Heart left ventricle (tissue), 16 donors: ENCODE results near the gene POLR1G. TPM values are rescaled to one million over a fixed set of nuclear protein-coding genes. Genes with fewer than 3 reads are reported as not detected.
"Not testable (repeated sequence)": the region's sequence is repeated elsewhere in the genome, so short reads cannot be mapped to it uniquely, and the experiment has no call there.

ENCODE experiments used
- ATAC-seq, 4 donors: fragments of 200-7000 bp; cut with Tn5 transposase; one replicate each; pipeline ENCODE4 v1.9.1; 2020 to 2022; ENCODE audit warnings: moderate library complexity in 4 of 4, mild to moderate bottlenecking in 3 of 4, moderate number of reproducible peaks in 1 of 4
- DNase-seq, 5 donors: peaks; one replicate each; pipeline ENCODE4 v3.0.0-alpha.2; 2020
- H3K27ac ChIP-seq, 12 donors: fragments of 200-600 bp; sonication (generic) in 4 of 12; one replicate each; pipeline versions ENCODE4 v1.5.0 to v1.8.0; 2016 to 2022; ENCODE audit warnings: mild to moderate bottlenecking in 2 of 12
- H3K27me3 ChIP-seq, 9 donors: fragments of 200-600 bp; sonication (generic) in 2 of 9; one replicate each; pipeline versions ENCODE4 v1.5.1 to v1.8.0; 2016 to 2022; ENCODE audit warnings: mild to moderate bottlenecking in 3 of 9
- H3K36me3 ChIP-seq, 9 donors: fragments of 200-600 bp; sonication (generic) in 2 of 9; one replicate each; pipeline versions ENCODE4 v1.5.0 to v1.8.0; 2018 to 2022; ENCODE audit warnings: mild to moderate bottlenecking in 2 of 9
- H3K4me1 ChIP-seq, 12 donors: fragments of 200-600 bp; sonication (generic) in 4 of 12; one replicate each; pipeline versions ENCODE4 v1.5.0 to v1.8.0; 2016 to 2022; ENCODE audit warnings: mild to moderate bottlenecking in 3 of 12
- H3K4me3 ChIP-seq, 12 donors: fragments of 200-600 bp; sonication (generic) in 4 of 12; one replicate each; pipeline versions ENCODE4 v1.5.0 to v1.8.0; 2017 to 2022; ENCODE audit warnings: mild to moderate bottlenecking in 9 of 12, moderate library complexity in 4 of 12
- H3K9me3 ChIP-seq, 12 donors: fragments of 200-600 bp; sonication (generic) in 4 of 12; one replicate each; pipeline versions ENCODE4 v1.5.0 to v1.8.0; 2016 to 2022; ENCODE audit warnings: mild to moderate bottlenecking in 1 of 12
- POLR2A ChIP-seq, 2 donors: fragments of 450-650 bp; IDR thresholded peaks; one replicate each; pipeline ENCODE4 v1.6.1; 2017; ENCODE audit warnings: antibody characterized with exemption in 2 of 2, mild to moderate bottlenecking in 2 of 2, moderate library complexity in 2 of 2
- WGBS, 4 donors: extraction: QIAGEN DNeasy Blood & Tissue Kit in 2 of 4; methylation state at CpG; one replicate each; pipeline versions ENCODE4 v1.1.5 to v1.1.7; 2013 to 2018; 5-methylcytosine and 5-hydroxymethylcytosine counted together
- intact Hi-C, 10 donors: fragments of 100-400 bp; cut with DNase I; formaldehyde crosslinking; loops; one replicate each; pipeline versions ENCODE4 v1.11.1 to v1.14.2; 2022
- polyA plus RNA-seq, 2 donors: library from polyadenylated mRNA; stranded (reverse); fragments of 200-250 nt; gene quantifications; one replicate each; pipeline ENCODE4 v1.2.3, GENCODE V29; 2013
- total RNA-seq, 9 donors: library from RNA; depleted of rRNA in 2 of 9; stranded (reverse); fragments of >200 nt in 2 of 9; fragmentation: NEBNext Ultra II Directional in 3 of 9; extraction: Animal tissue kit (Norgen Biotek cat#: 25700) in 3 of 9; gene quantifications; one replicate each; pipeline versions ENCODE4 v1.1.0 to v1.2.4, GENCODE V29; 2016 to 2023
- TF ChIP-seq, protein P1 (sequence below), 12 donors: fragments of 200-600 bp; sonication (generic) in 4 of 12; IDR thresholded peaks; one replicate each; pipeline versions ENCODE4 v1.5.0 to v1.8.0; 2018 to 2022; ENCODE audit warnings: antibody characterized with exemption in 12 of 12, mild to moderate bottlenecking in 5 of 12
- donor health status: ischemic (EF 13 %, LVEDD 7.1; RV severe dilation, severe dysfunction).
- donor health status: healthy with polysubstance abuse.
- donor health status: DM: no; HTN: yes; CAD: no.
- donor health status: DM: no; HTN: no; CAD: no.
- donor health status: ischemic (EF 25% LVEDD 6.9; RV normal size, moderate dysfunction).
- donor health status: ischemic (EF 25% LVEDD 5.7; RV mildly dilated, moderate dysfunction).
- donor health status: healthy.
- donor health status: DM: yes; HTN: yes; CAD: no.
- donor health status: ischemic (EF 35%, LVEDD 5.7; RV mildly dilated, moderate dysfunction).
- donor health status: nonischemic (EF 11% LVEDD 7.7; RV severe dilation, severe dysfunction).
- donor health status: DM: yes; HTN: yes; CAD: no.
- donor health status: PGD.
- donor health status: ischemic (EF 29% LVEDD 5.4; RV normal size, mild dysfunction).
- donor health status: nonischemic (EF 23%, LVEDD 6.1; RV moderate dilation, normal function).

The POLR1G gene
- total and polyA plus RNA-seq, 11 donors: 4.4 to 10.6 (median 6.9) TPM

DNA sequence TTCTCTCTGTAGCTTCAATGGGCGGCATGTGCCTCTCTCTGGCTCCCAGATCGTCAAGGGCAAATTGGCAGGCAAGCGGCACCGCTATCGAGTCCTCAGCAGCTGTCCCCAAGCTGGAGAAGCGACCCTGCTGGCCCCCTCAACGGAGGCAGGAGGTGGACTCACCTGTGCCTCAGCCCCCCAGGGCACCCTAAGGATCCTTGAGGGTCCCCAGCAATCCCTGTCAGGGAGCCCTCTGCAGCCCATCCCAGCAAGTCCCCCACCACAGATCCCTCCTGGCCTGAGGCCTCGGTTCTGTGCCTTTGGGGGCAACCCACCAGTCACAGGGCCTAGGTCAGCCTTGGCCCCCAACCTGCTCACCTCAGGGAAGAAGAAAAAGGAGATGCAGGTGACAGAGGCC is 1.7 kb downstream of the POLR1G start:
- TF ChIP-seq POLR2A (IDR thresholded peaks at IDR 0.05): no peak
- TF ChIP-seq, protein P1, sequence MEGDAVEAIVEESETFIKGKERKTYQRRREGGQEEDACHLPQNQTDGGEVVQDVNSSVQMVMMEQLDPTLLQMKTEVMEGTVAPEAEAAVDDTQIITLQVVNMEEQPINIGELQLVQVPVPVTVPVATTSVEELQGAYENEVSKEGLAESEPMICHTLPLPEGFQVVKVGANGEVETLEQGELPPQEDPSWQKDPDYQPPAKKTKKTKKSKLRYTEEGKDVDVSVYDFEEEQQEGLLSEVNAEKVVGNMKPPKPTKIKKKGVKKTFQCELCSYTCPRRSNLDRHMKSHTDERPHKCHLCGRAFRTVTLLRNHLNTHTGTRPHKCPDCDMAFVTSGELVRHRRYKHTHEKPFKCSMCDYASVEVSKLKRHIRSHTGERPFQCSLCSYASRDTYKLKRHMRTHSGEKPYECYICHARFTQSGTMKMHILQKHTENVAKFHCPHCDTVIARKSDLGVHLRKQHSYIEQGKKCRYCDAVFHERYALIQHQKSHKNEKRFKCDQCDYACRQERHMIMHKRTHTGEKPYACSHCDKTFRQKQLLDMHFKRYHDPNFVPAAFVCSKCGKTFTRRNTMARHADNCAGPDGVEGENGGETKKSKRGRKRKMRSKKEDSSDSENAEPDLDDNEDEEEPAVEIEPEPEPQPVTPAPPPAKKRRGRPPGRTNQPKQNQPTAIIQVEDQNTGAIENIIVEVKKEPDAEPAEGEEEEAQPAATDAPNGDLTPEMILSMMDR (IDR thresholded peaks at IDR 0.05): no peak
- peaks cover 0 to 35% (median 12%) of the 10 kb centered on the region in 9 donors for H3K36me3 ChIP-seq
- peaks cover 0 to 13% (median 0%) of the 10 kb centered on the region in 9 donors for H3K27me3 ChIP-seq
- WGBS, 4 donors: 77 to 94% (median 92%) methylated on average over 7 to 8 of the region's 8 CpGs
- H3K4me3 ChIP-seq: no peak overlapping the region
- peaks cover 0 to 53% (median 28%) of the 10 kb centered on the region in 12 donors for H3K4me1 ChIP-seq
- DNase-seq (no peak), ATAC-seq (no peak)
- intact Hi-C loops: loop anchor here in 1 of 10 donors (10.0 kb wide), 1 partner anchor 357 kb away; the partner anchor contains the start of gene SIX5
- peak overlapping the region in 1 of 12 donors; percentile 32 for H3K27ac ChIP-seq
- H3K9me3 ChIP-seq: no peaks in the 10 kb centered on the region

DNA sequence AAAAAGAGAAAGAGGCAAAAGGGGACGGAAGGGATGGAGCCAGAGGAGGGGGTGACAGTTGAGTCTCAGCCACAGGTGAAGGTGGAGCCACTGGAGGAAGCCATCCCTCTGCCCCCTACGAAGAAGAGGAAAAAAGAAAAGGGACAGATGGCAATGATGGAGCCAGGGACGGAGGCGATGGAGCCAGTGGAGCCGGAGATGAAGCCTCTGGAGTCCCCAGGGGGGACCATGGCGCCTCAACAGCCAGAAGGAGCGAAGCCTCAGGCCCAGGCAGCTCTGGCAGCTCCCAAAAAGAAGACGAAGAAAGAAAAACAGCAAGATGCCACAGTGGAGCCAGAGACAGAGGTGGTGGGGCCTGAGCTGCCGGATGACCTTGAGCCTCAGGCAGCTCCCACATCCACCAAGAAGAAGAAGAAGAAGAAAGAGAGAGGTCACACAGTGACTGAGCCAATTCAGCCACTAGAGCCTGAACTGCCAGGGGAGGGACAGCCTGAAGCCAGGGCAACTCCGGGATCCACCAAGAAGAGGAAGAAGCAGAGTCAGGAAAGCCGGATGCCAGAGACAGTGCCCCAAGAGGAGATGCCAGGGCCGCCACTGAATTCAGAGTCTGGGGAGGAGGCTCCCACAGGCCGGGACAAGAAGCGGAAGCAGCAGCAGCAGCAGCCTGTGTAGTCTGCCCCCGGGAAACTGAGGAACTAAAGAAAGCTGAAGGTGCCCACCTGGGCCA is 2.5 kb downstream of the POLR1G start:
- intact Hi-C loops: loop anchor here in 1 of 10 donors (10.0 kb wide), 1 partner anchor 356 kb away; the partner anchor contains the start of gene SIX5
- no peaks in the 10 kb centered on the region for H3K9me3 ChIP-seq
- H3K27ac ChIP-seq: peak overlapping the region in 1 of 12 donors; percentile 32
- H3K4me1 ChIP-seq: peaks cover 0 to 44% (median 20%) of the 10 kb centered on the region in 12 donors
- H3K36me3 ChIP-seq: peaks cover 0 to 44% (median 21%) of the 10 kb centered on the region in 9 donors
- TF ChIP-seq POLR2A (IDR thresholded peaks at IDR 0.05): no peak
- TF ChIP-seq, protein P1 (IDR thresholded peaks at IDR 0.05): no peak
- H3K4me3 ChIP-seq: no peak overlapping the region
- WGBS, 4 donors: 76 to 85% (median 81%) methylated on average over 15 of the region's 15 CpGs
- ATAC-seq (no peak), DNase-seq (no peak)
- H3K27me3 ChIP-seq: peaks cover 0 to 9% (median 0%) of the 10 kb centered on the region in 9 donors

DNA sequence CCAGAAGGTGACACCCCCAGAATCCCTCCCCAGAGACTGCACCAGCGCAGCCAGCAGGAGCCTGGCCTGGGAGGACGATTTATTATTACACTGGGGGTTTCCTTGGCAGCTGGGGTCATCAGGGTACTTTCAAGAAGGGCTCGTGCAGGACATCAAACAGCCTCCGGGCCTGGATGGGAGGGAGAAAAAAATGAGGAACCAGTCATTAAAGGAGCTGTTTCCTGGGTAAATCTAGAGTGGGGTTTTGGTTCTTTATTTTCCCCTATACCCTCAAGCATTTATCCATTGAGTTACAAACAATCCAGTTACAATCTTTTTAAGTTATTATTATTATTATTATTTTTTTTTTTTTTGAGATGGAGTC is 3.1 kb downstream of the POLR1G start:
- ATAC-seq (no peak), DNase-seq (no peak)
- no peak overlapping the region for H3K27ac ChIP-seq
- WGBS, 4 donors: 56 to 60% (median 59%) methylated on average over 4 of the region's 4 CpGs
- peaks cover 0 to 38% (median 14%) of the 10 kb centered on the region in 12 donors for H3K4me1 ChIP-seq
- intact Hi-C loops: loop anchor here in 1 of 10 donors (10.0 kb wide), 1 partner anchor 355 kb away; the partner anchor contains the start of gene SIX5
- H3K36me3 ChIP-seq: peaks cover 0 to 49% (median 26%) of the 10 kb centered on the region in 9 donors
- H3K4me3 ChIP-seq: no peak overlapping the region
- TF ChIP-seq, protein P1 (IDR thresholded peaks at IDR 0.05): no peak
- no peak for TF ChIP-seq POLR2A (IDR thresholded peaks at IDR 0.05)
- H3K27me3 ChIP-seq: peaks cover 0 to 3% (median 0%) of the 10 kb centered on the region in 9 donors
- H3K9me3 ChIP-seq: no peaks in the 10 kb centered on the region

- H3K27me3 ChIP-seq, H3K4me3 ChIP-seq, DNase-seq, H3K9me3 ChIP-seq, H3K27ac ChIP-seq, ATAC-seq, intact Hi-C loops: not testable (repeated sequence)
- peaks cover 0 to 54% (median 31%) of the 10 kb centered on the region in 9 donors for H3K36me3 ChIP-seq
- WGBS, 4 donors: 94 to 95% (median 95%) methylated on average over 4 of the region's 4 CpGs
- H3K4me1 ChIP-seq: peaks cover 0 to 31% (median 9%) of the 10 kb centered on the region in 12 donors
These were observed 3.9 kb downstream of the POLR1G start for GRCh38 chr19:45410330-45410729.
